ENCODE data around the gene PPP2R3A.

PPP2R3A gene

DNA sequence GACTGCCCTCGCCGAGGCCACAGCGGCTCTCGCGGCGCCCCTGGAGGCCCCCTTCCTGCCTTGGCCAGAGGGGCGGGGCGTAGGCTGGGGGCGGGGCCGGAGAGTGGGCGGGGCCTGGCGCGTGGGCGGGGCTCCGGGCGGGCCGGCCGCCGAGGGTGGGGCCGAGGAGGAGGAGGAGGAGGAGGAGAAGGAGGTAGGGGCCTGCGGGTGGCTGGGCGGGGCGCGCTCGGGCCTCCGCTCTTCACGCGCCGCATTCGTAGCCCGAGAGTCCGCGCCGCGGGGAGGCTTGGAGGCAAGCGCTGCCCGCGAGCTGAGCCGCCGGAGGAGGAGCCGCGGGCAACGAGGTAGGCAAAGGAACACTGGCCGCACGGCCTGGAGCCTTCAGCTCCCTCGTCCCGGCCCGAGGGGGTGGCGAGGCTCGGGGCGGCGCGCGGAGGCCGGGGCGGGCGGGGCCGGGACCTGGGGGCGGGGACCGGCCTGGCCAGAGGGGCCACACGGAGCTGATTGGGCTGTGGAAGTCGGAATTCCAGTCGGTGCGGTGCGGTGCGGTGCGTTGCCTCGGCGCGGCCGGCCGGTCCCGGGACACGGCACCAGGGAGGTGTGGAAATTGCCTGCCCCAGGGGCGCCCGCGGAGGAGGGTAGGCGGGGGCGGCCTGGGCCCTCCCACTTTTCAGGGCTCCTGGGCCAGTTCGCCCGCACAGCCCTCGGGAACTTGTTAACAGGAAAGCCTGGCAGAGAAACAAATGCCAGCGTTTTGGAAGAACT is at the start of gene PPP2R3A:
Gene PPP2R3A, plus strand, starts transcription at position 223 of the 765 bp plus-strand sequence. CDS start 35,771 bp downstream, outside the sequence.
- peak within 1 kb of the TSS; percentile 83 for H3K4me3 ChIP-seq (replicated peaks; ENCODE audit: low read depth, low read length)
- peak; percentile 85 for DNase-seq (ENCODE audit: low read depth)
- no peak for TF ChIP-seq CTCF (IDR thresholded peaks at IDR 0.05; ENCODE audit: low read length, missing control alignments)

GRCh38 chr3:135916310-135916709 is 49.2 kb upstream of the PPP2R3A start:
- no peak for TF ChIP-seq CTCF (IDR thresholded peaks at IDR 0.05; ENCODE audit: low read length, missing control alignments)
- H3K4me3 ChIP-seq (replicated peaks; ENCODE audit: low read depth, low read length): no peak overlapping the region
- DNase-seq (ENCODE audit: low read depth): no peak

- no peak for DNase-seq (ENCODE audit: low read depth)
- H3K4me3 ChIP-seq (replicated peaks; ENCODE audit: low read depth, low read length): no peak overlapping the region
- no peak for TF ChIP-seq CTCF (IDR thresholded peaks at IDR 0.05; ENCODE audit: low read length, missing control alignments)
Measured at GRCh38 chr3:135917076-135917475, 48.5 kb upstream of the PPP2R3A start.

DNA sequence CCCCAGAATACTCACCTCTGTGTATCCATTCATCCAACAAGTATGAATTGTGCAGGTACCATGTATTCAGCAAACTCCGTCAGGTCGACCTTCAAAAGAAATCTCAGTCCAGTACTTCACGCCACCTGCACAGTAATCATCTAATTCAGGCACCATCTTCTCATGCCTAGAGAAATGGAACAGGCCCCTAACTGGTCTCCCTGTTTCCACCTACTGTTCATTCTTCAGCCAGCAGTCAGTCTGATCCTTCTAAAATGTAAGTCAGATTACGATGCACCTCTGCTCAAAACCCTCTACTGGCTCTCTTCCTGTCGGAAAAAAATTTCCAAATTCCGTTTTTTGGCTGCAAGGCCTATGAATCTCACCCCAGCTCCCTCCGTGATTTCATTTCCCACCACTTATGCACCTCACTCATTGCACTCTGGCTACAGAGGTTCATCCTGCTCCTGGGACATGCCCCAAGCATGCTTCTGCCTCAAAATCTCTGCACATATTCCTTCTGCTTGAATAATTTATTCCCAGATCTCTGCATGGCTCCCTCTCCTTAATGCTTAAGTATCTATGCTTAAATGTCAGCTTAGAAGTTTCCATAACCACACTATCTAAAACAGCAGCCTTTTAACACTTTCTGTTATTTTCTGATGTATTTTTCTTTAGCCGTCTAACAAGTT is 47.5 kb upstream of the PPP2R3A start:
- TF ChIP-seq CTCF (IDR thresholded peaks at IDR 0.05; ENCODE audit: low read length, missing control alignments): no peak
- DNase-seq (ENCODE audit: low read depth): no peak
- no peak overlapping the region for H3K4me3 ChIP-seq (replicated peaks; ENCODE audit: low read depth, low read length)

- no peak overlapping the region for H3K4me3 ChIP-seq (replicated peaks; ENCODE audit: low read depth, low read length)
- peak; percentile 69 for DNase-seq (ENCODE audit: low read depth)
- TF ChIP-seq CTCF (IDR thresholded peaks at IDR 0.05; ENCODE audit: low read length, missing control alignments): peak; percentile 60
Measured at GRCh38 chr3:135918600-135918999, 46.9 kb upstream of the PPP2R3A start.

- no peak for DNase-seq (ENCODE audit: low read depth)
Measured at GRCh38 chr3:135920275-135920674, 45.3 kb upstream of the PPP2R3A start.

More at GRCh38 chr3:135920275-135920674, 45.3 kb upstream of the PPP2R3A start:
- no peak for TF ChIP-seq CTCF (IDR thresholded peaks at IDR 0.05; ENCODE audit: low read length, missing control alignments)
- H3K4me3 ChIP-seq (replicated peaks; ENCODE audit: low read depth, low read length): no peak overlapping the region
